ENCODE measurements around the gene CLEC4F. TPM values are rescaled to one million over a fixed set of nuclear protein-coding genes. Genes with fewer than 3 reads are reported as not detected.

CLEC4F gene
- total and polyA plus RNA-seq, 4 donors, result 0.03 to 0.25 (median 0.19) TPM; not detected in 1

DNA sequence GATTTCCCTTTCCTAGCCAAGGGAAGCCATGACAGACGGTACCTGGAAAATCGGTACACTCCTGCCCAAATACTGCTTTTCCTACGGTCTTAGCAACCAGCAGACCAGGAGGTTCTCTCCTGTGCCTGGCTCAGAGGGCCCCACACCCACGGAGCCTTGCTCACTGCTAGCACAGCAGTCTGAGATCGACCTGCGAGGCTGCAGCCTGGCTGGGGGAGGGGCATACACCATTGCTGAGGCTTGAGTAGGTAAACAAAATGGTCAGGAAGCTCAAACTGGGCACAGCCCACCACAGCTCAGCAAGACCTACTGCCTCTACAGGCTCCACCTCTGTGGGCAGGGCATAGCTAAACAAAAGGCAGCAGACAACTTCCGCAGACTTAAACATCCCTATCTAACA is 22.0 kb upstream of the CLEC4F start:
- no peak for DNase-seq (ENCODE audit: low spot score)
- H3K36me3 ChIP-seq (ENCODE audit: control insufficient read depth in 4 of 4, insufficient read depth in 3 of 4, low read depth in 1 of 4, low read length in 3 of 4), result no peaks in the 10 kb centered on the region
- H3K4me1 ChIP-seq (ENCODE audit: control insufficient read depth in 4 of 4, insufficient read depth in 4 of 4, low read length in 3 of 4), result no peaks in the 10 kb centered on the region
- TF ChIP-seq, protein P1, sequence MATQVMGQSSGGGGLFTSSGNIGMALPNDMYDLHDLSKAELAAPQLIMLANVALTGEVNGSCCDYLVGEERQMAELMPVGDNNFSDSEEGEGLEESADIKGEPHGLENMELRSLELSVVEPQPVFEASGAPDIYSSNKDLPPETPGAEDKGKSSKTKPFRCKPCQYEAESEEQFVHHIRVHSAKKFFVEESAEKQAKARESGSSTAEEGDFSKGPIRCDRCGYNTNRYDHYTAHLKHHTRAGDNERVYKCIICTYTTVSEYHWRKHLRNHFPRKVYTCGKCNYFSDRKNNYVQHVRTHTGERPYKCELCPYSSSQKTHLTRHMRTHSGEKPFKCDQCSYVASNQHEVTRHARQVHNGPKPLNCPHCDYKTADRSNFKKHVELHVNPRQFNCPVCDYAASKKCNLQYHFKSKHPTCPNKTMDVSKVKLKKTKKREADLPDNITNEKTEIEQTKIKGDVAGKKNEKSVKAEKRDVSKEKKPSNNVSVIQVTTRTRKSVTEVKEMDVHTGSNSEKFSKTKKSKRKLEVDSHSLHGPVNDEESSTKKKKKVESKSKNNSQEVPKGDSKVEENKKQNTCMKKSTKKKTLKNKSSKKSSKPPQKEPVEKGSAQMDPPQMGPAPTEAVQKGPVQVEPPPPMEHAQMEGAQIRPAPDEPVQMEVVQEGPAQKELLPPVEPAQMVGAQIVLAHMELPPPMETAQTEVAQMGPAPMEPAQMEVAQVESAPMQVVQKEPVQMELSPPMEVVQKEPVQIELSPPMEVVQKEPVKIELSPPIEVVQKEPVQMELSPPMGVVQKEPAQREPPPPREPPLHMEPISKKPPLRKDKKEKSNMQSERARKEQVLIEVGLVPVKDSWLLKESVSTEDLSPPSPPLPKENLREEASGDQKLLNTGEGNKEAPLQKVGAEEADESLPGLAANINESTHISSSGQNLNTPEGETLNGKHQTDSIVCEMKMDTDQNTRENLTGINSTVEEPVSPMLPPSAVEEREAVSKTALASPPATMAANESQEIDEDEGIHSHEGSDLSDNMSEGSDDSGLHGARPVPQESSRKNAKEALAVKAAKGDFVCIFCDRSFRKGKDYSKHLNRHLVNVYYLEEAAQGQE (IDR thresholded peaks at IDR 0.05), result no peak
- TF ChIP-seq MAX (IDR thresholded peaks at IDR 0.05), result no peak
- TF ChIP-seq, protein P2, sequence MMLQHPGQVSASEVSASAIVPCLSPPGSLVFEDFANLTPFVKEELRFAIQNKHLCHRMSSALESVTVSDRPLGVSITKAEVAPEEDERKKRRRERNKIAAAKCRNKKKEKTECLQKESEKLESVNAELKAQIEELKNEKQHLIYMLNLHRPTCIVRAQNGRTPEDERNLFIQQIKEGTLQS (IDR thresholded peaks at IDR 0.05), result no peak
- TF ChIP-seq SP1 (IDR thresholded peaks at IDR 0.05), result no peak
- TF ChIP-seq FOXA1 (IDR thresholded peaks at IDR 0.05), result no peak
- H3K9ac ChIP-seq (ENCODE audit: low read depth in 1 of 2, low read length in 2 of 2), result no peak overlapping the region
- peaks cover 0 to 6% (median 1%) of the 10 kb centered on the region in 4 donors for H3K27me3 ChIP-seq (ENCODE audit: control insufficient read depth in 4 of 4, insufficient read depth in 4 of 4, low read length in 3 of 4)
- 77% methylated on average over 7 of the region's 7 CpGs for WGBS
- H3K9me3 ChIP-seq (ENCODE audit: control insufficient read depth in 4 of 4, low read length in 3 of 4), result no peaks in the 10 kb centered on the region
- no peak overlapping the region for H3K4me3 ChIP-seq (ENCODE audit: low read depth in 1 of 3, low read length in 3 of 3)
- H3K27ac ChIP-seq (ENCODE audit: low read depth in 1 of 2, low read length in 2 of 2), result no peak overlapping the region

DNA sequence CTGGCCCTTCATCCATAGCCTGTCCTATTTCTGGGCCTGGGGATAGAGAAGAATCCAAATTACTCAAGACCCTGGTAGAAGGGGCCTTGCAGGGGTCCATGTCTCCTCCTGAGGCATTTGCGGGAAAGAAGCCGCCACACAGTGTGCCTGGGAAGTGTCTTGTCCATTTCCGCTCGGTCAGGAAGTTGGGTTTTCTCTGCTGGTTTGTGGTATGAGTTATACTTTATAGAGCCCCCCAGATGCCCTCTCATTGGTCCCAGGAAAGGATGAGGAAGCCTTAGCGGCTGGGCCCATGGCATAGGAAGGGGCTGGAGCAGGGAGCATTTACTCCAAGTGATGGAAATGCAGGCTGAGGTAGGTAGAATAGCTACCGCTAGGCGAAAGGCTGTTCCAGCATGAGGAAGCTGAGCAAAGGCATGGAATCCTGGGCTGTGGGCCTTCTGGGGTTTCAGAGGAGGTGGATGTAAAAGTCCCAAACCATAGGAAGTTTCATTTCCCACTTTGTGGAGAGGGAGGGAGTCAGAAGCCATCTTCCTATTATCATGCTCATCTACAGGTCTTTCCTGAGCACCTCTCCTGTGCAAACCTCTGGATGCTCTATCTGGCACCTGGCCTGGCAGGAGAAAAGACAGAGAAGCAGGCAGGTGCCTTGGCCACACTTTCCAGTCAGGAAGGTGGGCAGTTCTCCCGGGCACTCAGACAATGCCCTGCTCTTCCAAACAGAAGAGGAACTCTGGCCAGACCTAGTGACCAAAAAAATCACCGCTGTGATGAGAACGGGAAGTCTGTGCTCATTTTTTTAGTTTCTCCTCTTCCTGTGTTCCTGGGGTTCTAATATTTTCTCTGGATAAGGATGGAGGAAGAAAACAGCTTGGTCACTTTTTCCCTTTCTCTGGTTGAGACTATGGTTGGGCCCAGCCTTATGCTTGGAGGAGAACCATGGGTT is 17.9 kb upstream of the CLEC4F start:
- Histone ChIP-seq H3K9ac (ENCODE audit: low read depth in 1 of 2, low read length in 2 of 2) (no peak overlapping the region), H3K36me3 (ENCODE audit: control insufficient read depth in 4 of 4, insufficient read depth in 3 of 4, low read depth in 1 of 4, low read length in 3 of 4) (no peaks in the 10 kb centered on the region), H3K27ac (ENCODE audit: low read depth in 1 of 2, low read length in 2 of 2) (no peak overlapping the region), H3K9me3 (ENCODE audit: control insufficient read depth in 4 of 4, low read length in 3 of 4) (peaks cover 0 to 9% (median under 1%) of the 10 kb centered on the region in 4 donors), H3K4me3 (ENCODE audit: low read depth in 1 of 3, low read length in 3 of 3) (no peak overlapping the region), H3K27me3 (ENCODE audit: control insufficient read depth in 4 of 4, insufficient read depth in 4 of 4, low read length in 3 of 4) (peaks cover 0 to 6% (median 1%) of the 10 kb centered on the region in 4 donors), H3K4me1 (ENCODE audit: control insufficient read depth in 4 of 4, insufficient read depth in 4 of 4, low read length in 3 of 4) (no peaks in the 10 kb centered on the region)
- 84% methylated on average over 10 of the region's 10 CpGs for WGBS
- TF ChIP-seq FOXA2 (IDR thresholded peaks at IDR 0.05), result no peak
- TF ChIP-seq, protein P3, sequence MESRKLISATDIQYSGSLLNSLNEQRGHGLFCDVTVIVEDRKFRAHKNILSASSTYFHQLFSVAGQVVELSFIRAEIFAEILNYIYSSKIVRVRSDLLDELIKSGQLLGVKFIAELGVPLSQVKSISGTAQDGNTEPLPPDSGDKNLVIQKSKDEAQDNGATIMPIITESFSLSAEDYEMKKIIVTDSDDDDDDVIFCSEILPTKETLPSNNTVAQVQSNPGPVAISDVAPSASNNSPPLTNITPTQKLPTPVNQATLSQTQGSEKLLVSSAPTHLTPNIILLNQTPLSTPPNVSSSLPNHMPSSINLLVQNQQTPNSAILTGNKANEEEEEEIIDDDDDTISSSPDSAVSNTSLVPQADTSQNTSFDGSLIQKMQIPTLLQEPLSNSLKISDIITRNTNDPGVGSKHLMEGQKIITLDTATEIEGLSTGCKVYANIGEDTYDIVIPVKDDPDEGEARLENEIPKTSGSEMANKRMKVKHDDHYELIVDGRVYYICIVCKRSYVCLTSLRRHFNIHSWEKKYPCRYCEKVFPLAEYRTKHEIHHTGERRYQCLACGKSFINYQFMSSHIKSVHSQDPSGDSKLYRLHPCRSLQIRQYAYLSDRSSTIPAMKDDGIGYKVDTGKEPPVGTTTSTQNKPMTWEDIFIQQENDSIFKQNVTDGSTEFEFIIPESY (IDR thresholded peaks at IDR 0.05), result no peak
- no peak for TF ChIP-seq JUND (IDR thresholded peaks at IDR 0.05)
- TF ChIP-seq, protein P2 (IDR thresholded peaks at IDR 0.05), result no peak
- TF ChIP-seq, protein P1 (IDR thresholded peaks at IDR 0.05), result no peak
- no peak for TF ChIP-seq RAD21 (IDR thresholded peaks at IDR 0.05)
- no peak for TF ChIP-seq GABPA (IDR thresholded peaks at IDR 0.05 in 1 of 2, conservative IDR thresholded peaks at IDR 0.05 in 1 of 2)
- TF ChIP-seq EGR1 (IDR thresholded peaks at IDR 0.05; ENCODE audit: low read depth in 2 of 2), result no peak
- TF ChIP-seq NR2F2 (IDR thresholded peaks at IDR 0.05), result no peak
- no peak for DNase-seq (ENCODE audit: low spot score)
